Caki2 (cell line): ENCODE measurements around the gene CDH4. TPM values are rescaled to one million over a fixed set of nuclear protein-coding genes. Genes with fewer than 3 reads are reported as not detected.

Experiments
- DNase-seq: peaks from one replicate; pipeline ENCODE4 v3.0.0-alpha.2; 2015; ENCODE audit warnings: low read depth
- in situ Hi-C: cut with HindIII; loops from 2 replicates; pipeline ENCODE4 v1.10.0; 2016; ENCODE audit warnings: low sequenced_read_pairs, low pct_unique_long_range_greater_than_20kb, mixed read lengths
- total RNA-seq: library from RNA; depleted of rRNA; stranded (reverse); fragments of >200 nt; shearing (Covaris generic); gene quantifications from 2 replicates; pipeline ENCODE4 v1.2.3, GENCODE V29; 2014; ENCODE audit warnings: low replicate concordance

The CDH4 gene
- total RNA-seq, 1 experiment from 2014 or later, result 2.7 TPM

GRCh38 chr20:61688411-61688810 lies 436.4 kb downstream of the CDH4 start:
- no peak for DNase-seq
- in situ Hi-C loops, result no loop called here

GRCh38 chr20:61690150-61690549 lies 438.1 kb downstream of the CDH4 start:
- no peak for DNase-seq

GRCh38 chr20:61690993-61691838 lies 439.2 kb downstream of the CDH4 start:
- DNase-seq, result no peak
- in situ Hi-C loops, result no loop called here

More at GRCh38 chr20:61690150-61690549, 438.1 kb downstream of the CDH4 start:
- in situ Hi-C loops, result no loop called here

- DNase-seq, result no peak
- in situ Hi-C loops, result no loop called here
These were observed 439.9 kb downstream of the CDH4 start for GRCh38 chr20:61691978-61692377.

- no peak for DNase-seq
- in situ Hi-C loops, result no loop called here
These were observed 440.4 kb downstream of the CDH4 start for GRCh38 chr20:61692479-61692878.

- in situ Hi-C loops, result no loop called here
- no peak for DNase-seq
These were observed 441.1 kb downstream of the CDH4 start for GRCh38 chr20:61693055-61693600.

- in situ Hi-C loops, result no loop called here
- DNase-seq, result no peak
These were observed 442.6 kb downstream of the CDH4 start for GRCh38 chr20:61694682-61695081.

GRCh38 chr20:61695741-61696140 lies 443.7 kb downstream of the CDH4 start:
- no peak for DNase-seq
- in situ Hi-C loops, result no loop called here

GRCh38 chr20:61696181-61696735 lies 444.2 kb downstream of the CDH4 start:
- in situ Hi-C loops, result no loop called here
- no peak for DNase-seq

GRCh38 chr20:61697666-61698597 lies 445.9 kb downstream of the CDH4 start:
- in situ Hi-C loops, result no loop called here
- no peak for DNase-seq

GRCh38 chr20:61698598-61699494 lies 446.8 kb downstream of the CDH4 start:
- in situ Hi-C loops, result no loop called here
- DNase-seq, result no peak

- in situ Hi-C loops, result no loop called here
- no peak for DNase-seq
These were observed 447.7 kb downstream of the CDH4 start for GRCh38 chr20:61699495-61700374.

- DNase-seq, result no peak
- in situ Hi-C loops, result no loop called here
These were observed 448.6 kb downstream of the CDH4 start for GRCh38 chr20:61700595-61701140.

GRCh38 chr20:61701401-61701800 lies 449.3 kb downstream of the CDH4 start:
- DNase-seq, result no peak
- in situ Hi-C loops, result no loop called here

- DNase-seq, result no peak
- in situ Hi-C loops, result no loop called here
These were observed 449.7 kb downstream of the CDH4 start for GRCh38 chr20:61701802-61702201.

GRCh38 chr20:61702246-61702645 lies 450.2 kb downstream of the CDH4 start:
- in situ Hi-C loops, result no loop called here
- DNase-seq, result no peak

GRCh38 chr20:61704661-61705060 lies 452.6 kb downstream of the CDH4 start:
- no peak for DNase-seq
- in situ Hi-C loops, result no loop called here
